NCI-H1930 (cell line): ENCODE measurements around the gene LPIN2.
"Not testable (repeated sequence)": the region's sequence is repeated elsewhere in the genome, so short reads cannot be mapped to it uniquely, and the experiment has no call there.

ENCODE experiments used
- DNase-seq, 2 experiments: peaks; one replicate each; lab custom pipeline; 2025; lab: John Stamatoyannopoulos, UW

Gene LPIN2

GRCh38 chr18:3003766-3004165 lies 9.2 kb downstream of the LPIN2 start:
- DNase-seq = not testable (repeated sequence)

- no peak for DNase-seq
Measured at GRCh38 chr18:3002732-3003131, 10.2 kb downstream of the LPIN2 start.

- DNase-seq = no peak
Measured at GRCh38 chr18:2998644-2999043, 14.3 kb downstream of the LPIN2 start.

GRCh38 chr18:2997846-2998564 lies 14.9 kb downstream of the LPIN2 start:
- DNase-seq = no peak

GRCh38 chr18:2997429-2997828 lies 15.5 kb downstream of the LPIN2 start:
- no peak for DNase-seq

- DNase-seq = no peak
Measured at GRCh38 chr18:2994603-2995432, 18.1 kb downstream of the LPIN2 start.

GRCh38 chr18:2994020-2994589 lies 18.8 kb downstream of the LPIN2 start:
- DNase-seq = no peak

- DNase-seq = no peak
Measured at GRCh38 chr18:2992995-2993877, 19.7 kb downstream of the LPIN2 start.

GRCh38 chr18:2990956-2991640 lies 21.8 kb downstream of the LPIN2 start:
- DNase-seq = no peak

GRCh38 chr18:2987876-2988790 lies 24.8 kb downstream of the LPIN2 start:
- no peak for DNase-seq

GRCh38 chr18:2986150-2986865 lies 26.6 kb downstream of the LPIN2 start:
- no peak for DNase-seq

GRCh38 chr18:2985628-2986027 lies 27.3 kb downstream of the LPIN2 start:
- DNase-seq = no peak

GRCh38 chr18:2984703-2985261 lies 28.2 kb downstream of the LPIN2 start:
- no peak for DNase-seq

- DNase-seq = no peak
Measured at GRCh38 chr18:2984091-2984490, 28.9 kb downstream of the LPIN2 start.

GRCh38 chr18:2983296-2983695 lies 29.6 kb downstream of the LPIN2 start:
- DNase-seq = no peak

- no peak for DNase-seq
Measured at GRCh38 chr18:2982452-2983269, 30.3 kb downstream of the LPIN2 start.

- no peak for DNase-seq
Measured at GRCh38 chr18:2982022-2982421, 30.9 kb downstream of the LPIN2 start.

GRCh38 chr18:2981212-2981728 lies 31.7 kb downstream of the LPIN2 start:
- no peak for DNase-seq
